Measurements from ENCODE around the gene BRIP1. TPM values are rescaled to one million over a fixed set of nuclear protein-coding genes. Genes with fewer than 3 reads are reported as not detected.

The BRIP1 gene
- total and polyA plus RNA-seq, 2 experiments from 2014 or later = 8.0 to 23.1 TPM

GRCh38 chr17:61734012-61734411, 129.3 kb downstream of the BRIP1 start (continued):
- no peak for TF ChIP-seq ZNF462 (CRISPR knock-in tag; IDR thresholded peaks at IDR 0.05)

GRCh38 chr17:61733021-61733420, 130.3 kb downstream of the BRIP1 start:
- no peak overlapping the region for H2AFZ ChIP-seq
- H3F3A ChIP-seq (replicated peaks; ENCODE audit: low read depth) = no peaks in the 10 kb centered on the region
- no peak overlapping the region for H3K27ac ChIP-seq (ENCODE audit: low read depth)
- H3K36me3 Mint-ChIP-seq (ENCODE audit: low read depth) = peaks cover 22% of the 10 kb centered on the region
- H3K27me3 Mint-ChIP-seq (ENCODE audit: insufficient read depth, low read depth, poor library complexity) = no peaks in the 10 kb centered on the region
- ATAC-seq = no peak
- no peaks in the 10 kb centered on the region for H3K36me3 ChIP-seq (ENCODE audit: insufficient read depth)
- no peak for DNase-seq (ENCODE audit: low spot score)
- H4K20me1 ChIP-seq (replicated peaks; ENCODE audit: insufficient read depth) = no peaks in the 10 kb centered on the region
- H3K4me2 ChIP-seq = no peak overlapping the region
- no peaks in the 10 kb centered on the region for H3K4me1 Mint-ChIP-seq
- peaks cover 11% of the 10 kb centered on the region; the same call in 2 of the 3 replicates for H3K9me3 Mint-ChIP-seq
- no peaks in the 10 kb centered on the region for H3K79me2 ChIP-seq (replicated peaks; ENCODE audit: insufficient read depth)
- H3K4me1 ChIP-seq (ENCODE audit: insufficient read depth) = no peaks in the 10 kb centered on the region
- no peaks in the 10 kb centered on the region for H3K27me3 ChIP-seq (ENCODE audit: insufficient read depth)
- H3K4me3 ChIP-seq = no peak overlapping the region
- no peak overlapping the region for H3K27ac Mint-ChIP-seq
- no peaks in the 10 kb centered on the region for H3K9me2 ChIP-seq (ENCODE audit: insufficient read depth)
- no peak overlapping the region for H3K4me3 Mint-ChIP-seq
- TF ChIP-seq ZNF114 (CRISPR knock-in tag; IDR thresholded peaks at IDR 0.05) (no peak), POLR2AphosphoS5 (IDR thresholded peaks at IDR 0.05; ENCODE audit: low read depth) (no peak), ETS1 (IDR thresholded peaks at IDR 0.05) (no peak), EZH2phosphoT487 (IDR thresholded peaks at IDR 0.05; ENCODE audit: unreplicated experiment) (no peak), NANOG (IDR thresholded peaks at IDR 0.05; ENCODE audit: borderline replicate concordance) (no peak), REST (IDR thresholded peaks at IDR 0.05; ENCODE audit: unreplicated experiment) (no peak), EZH2 (IDR thresholded peaks at IDR 0.05; ENCODE audit: low read depth, unreplicated experiment) (no peak)

All from GM23338 (cell line).